GM12801 (cell line): ENCODE measurements around the gene TPP1.

ENCODE experiments used
- CTCF ChIP-seq: IDR thresholded peaks from one replicate; pipeline ENCODE4 v1.5.1; 2011; ENCODE audit warnings: control low read depth; ENCODE audit not compliant: insufficient read length; ENCODE audit errors: extremely low read depth

Gene TPP1

DNA sequence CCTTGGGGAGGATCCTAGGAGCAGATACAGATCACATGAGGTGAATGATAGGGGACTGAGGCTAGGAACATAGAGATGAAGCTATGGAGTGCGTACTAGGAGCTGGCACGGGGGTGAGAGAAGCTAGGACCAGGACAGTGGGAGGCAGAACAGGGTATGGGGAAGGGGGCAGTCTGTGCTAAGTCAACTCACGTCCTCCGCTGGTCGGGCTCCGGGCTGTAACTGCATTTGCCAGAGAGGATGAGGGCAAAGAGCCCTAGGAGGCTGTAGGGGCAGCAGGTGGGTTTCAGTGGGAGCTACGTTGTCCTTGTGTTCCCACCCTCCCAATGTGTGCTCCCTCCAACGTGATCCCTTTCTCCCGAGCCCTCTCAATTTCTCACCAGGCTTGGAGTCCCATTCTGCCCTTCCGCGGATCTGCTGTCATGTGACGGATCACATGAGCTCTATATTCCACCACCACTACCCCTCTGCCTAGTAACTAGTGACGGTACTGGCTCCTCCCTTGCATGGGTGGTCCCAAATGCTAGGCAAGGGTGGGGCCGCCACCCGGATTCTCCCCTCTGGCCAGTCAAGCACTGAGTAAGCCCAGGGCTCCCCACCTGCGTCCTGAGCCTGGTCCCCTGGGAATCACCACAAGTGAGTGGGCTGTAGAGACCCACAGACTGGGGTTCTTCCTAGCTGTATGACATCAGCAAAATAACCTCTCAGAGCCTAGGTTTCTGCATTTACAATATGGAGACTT, at the start of gene TPP1:
Gene TPP1 (minus strand): TSS at position 419 of the 742 bp plus-strand sequence. CDS start 22 bp downstream, at position 397.
- no peak for TF ChIP-seq CTCF

- TF ChIP-seq CTCF, result no peak
These were observed 48.6 kb upstream of the TPP1 start for GRCh38 chr11:6667733-6668374.

GRCh38 chr11:6666302-6667183, 47.3 kb upstream of the TPP1 start:
- TF ChIP-seq CTCF, result no peak

DNA sequence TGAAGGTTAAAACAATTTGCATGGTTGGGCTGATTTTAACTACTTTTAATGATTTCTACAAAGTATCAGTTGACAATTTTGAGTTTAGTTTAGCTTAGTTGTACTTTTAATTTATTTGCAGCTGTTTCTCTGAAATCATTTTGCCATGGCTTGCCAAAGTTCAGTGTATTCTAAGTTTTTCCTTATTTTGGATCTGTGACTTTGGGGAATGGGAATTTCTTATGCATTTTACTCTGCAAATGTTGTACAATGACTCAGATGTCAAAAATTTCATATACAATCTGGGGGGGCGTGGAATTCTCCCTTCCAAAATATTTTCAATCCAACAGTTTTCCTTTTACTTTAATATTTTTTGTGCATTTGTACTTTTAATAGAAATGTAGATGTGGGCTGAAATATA, 45.3 kb upstream of the TPP1 start:
- no peak for TF ChIP-seq CTCF

GRCh38 chr11:6663794-6664469, 44.7 kb upstream of the TPP1 start:
- TF ChIP-seq CTCF, result no peak

DNA sequence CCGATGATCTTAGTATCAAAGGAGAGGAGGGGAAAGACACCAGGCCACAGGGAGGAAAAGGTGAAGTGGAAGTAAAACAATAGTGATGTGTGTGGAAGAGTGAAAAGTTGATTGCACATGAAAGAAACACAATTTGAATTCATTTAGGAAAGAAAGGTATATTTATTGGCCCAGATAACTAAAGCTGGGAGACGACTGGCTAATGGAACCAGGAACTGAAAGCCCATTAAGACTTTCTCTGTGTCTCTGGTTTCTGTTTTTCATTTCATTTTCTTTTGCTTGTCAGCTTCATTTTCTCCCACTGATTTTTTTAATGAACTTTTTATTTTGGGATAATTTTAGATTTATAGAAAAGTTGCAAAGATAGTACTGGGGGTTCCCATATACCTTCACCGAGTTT, 41.5 kb upstream of the TPP1 start:
- no peak for TF ChIP-seq CTCF

- TF ChIP-seq CTCF, result no peak
These were observed 39.4 kb upstream of the TPP1 start for GRCh38 chr11:6658647-6659046.
